GM20000 (cell line): ENCODE measurements around the gene SLC27A4.
A peak's percentile ranks its signal among the peaks of the same experiment; 100 is the strongest.

Experiments
- DNase-seq: peaks from one replicate; pipeline ENCODE4 v3.0.0; 2012; ENCODE audit warnings: low spot score
- TF ChIP-seq, protein P1 (sequence below): IDR thresholded peaks from 2 replicates; pipeline ENCODE4 v1.5.1; 2012; ENCODE audit warnings: mild to moderate bottlenecking, control low read depth; ENCODE audit errors: extremely low read depth, missing control alignments

Gene SLC27A4

DNA sequence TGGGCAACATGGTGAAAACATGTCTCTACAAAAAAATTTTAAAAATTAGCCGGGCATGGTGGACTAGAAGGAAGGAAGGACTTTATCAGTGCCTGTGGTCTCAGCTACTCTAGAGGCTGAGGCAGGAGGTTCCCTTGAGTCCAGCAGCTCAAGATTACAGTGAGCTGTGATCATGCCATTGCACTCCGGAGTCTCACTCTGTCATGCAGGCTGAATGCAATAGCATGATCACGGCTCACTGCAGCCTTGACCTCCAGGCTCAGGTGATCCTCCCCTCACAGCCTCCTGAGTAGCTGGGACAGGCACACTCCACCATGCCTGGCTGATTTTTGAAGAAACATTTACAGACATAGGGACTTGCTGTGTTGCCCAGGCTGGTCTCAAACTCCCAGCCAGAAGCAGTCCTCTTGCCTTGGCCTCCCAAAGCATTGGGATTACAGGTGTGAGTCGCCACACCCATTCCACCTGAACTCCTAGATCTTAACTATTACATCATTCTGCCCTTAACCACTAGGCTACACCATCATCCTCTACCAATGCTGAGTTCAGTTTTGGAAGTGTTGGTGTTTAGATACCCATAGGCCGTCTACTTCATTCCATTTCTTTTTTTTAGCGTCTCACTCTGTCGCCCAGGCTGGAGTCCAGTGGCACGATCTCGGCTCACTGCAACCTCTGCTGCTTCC lies 28.8 kb downstream of the SLC27A4 start:
- TF ChIP-seq, protein P1, sequence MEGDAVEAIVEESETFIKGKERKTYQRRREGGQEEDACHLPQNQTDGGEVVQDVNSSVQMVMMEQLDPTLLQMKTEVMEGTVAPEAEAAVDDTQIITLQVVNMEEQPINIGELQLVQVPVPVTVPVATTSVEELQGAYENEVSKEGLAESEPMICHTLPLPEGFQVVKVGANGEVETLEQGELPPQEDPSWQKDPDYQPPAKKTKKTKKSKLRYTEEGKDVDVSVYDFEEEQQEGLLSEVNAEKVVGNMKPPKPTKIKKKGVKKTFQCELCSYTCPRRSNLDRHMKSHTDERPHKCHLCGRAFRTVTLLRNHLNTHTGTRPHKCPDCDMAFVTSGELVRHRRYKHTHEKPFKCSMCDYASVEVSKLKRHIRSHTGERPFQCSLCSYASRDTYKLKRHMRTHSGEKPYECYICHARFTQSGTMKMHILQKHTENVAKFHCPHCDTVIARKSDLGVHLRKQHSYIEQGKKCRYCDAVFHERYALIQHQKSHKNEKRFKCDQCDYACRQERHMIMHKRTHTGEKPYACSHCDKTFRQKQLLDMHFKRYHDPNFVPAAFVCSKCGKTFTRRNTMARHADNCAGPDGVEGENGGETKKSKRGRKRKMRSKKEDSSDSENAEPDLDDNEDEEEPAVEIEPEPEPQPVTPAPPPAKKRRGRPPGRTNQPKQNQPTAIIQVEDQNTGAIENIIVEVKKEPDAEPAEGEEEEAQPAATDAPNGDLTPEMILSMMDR, result no peak
- no peak for DNase-seq

DNA sequence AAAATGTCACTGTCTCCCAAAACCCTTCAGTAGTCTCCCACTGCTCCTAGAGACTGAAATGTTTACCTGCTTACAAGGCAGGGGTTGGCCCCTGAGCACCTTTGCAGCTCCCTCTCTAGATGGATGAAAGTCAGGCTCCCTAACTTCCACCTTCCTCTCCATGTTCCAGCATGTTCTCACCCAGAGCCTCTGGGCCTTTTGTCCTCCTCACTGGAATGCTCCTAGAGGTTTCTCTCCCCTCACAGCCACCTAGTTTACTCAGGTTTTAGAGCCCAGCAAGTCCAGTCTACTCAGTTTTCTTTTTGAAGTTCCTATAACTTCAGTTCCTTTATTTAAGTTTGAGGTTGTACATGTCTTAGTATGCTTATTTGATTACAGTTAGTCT lies 30.0 kb downstream of the SLC27A4 start:
- no peak for DNase-seq
- TF ChIP-seq, protein P1, result no peak

DNA sequence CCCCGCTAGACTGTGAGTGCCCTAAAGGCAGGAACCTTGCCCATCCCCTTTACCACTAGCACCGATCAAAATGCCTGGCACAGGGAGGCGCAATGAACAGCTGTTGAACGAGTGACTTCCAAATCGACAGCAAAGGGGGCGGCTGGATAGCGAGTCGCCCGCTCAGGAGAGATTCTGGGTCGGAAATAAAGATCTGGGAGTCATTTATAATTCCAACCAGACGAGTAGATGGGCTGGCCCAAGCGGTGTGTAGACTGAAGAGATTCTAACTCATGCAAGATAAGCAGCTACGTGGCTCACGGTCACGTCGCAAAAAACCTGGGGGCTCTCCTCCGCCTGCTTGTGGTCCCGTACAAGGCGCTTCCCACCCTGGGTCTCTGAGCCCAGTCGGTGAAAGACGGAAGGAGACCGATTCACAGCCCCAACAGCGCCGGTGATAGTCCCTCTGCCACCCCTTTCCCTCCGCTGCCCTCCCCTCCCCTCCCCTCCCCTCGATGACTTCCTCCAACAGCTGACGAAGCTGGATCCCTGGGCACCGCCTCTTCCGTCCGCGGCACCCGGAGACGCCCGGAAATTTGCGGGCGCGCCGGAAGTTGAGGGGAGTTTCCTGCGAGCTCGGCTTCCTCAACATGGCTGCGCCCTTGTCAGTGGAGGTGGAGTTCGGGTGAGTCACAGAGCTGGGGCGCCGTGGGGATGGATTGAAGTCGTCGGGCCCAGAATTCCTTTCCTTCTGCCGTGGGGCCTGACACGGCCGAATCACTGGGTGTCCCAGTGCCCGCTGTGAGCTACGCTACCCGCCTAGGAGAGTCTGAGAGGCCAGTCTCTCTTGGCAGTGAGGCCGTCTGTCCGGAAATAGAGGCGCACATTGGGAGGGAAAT lies 30.7 kb downstream of the SLC27A4 start, which contains the start of gene URM1:
Gene URM1, plus strand, starts transcription at position 623 of the 878 bp plus-strand sequence. Its CDS starts 7 bp downstream, at position 630.
- TF ChIP-seq, protein P1, result no peak
- DNase-seq, result peak; percentile 97

DNA sequence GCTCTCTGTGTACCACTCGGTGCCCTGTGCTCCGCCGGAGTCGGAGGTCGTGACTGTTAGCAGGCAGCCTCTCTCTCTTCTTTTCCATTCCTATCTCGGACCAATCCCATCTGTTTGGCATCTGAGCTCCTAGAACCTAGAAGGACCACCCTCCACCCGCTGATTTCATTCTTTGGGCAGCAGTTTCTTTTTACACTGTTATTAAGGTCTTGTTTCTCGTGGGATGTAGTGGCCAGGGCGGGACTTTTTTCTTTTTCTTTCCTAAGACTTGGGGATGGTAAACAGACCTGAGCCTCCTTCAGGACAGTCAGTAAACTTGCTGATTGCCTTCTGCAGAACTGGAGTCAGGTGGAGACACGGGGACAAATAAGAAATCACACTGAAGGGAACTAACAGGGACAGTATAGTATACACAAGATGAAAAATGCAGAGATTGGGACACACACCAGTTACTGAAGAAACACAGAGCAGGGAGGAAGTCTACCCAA lies 31.3 kb downstream of the SLC27A4 start:
- TF ChIP-seq, protein P1, result no peak
- no peak for DNase-seq

DNA sequence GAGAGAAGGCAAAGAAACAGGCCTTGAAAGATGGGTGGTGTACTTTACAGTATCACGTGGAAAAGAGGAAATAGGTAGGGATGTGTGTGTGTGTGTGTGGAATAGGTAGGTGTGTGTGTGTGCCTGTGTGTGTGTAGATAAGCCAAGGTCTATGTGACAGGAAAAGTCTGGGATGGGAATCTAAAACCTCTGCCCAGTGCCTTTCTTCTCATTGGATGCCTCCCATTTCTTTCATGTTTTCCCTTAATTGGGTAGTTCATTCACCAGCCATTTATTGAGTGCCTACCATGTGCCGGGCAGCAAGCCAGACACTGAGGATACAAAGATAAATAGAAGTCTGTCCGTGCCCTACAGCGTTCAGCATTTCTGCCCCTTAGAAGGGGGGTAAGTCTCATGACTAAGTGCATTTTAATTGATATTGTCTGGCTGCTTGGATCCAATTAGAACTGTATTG lies 31.9 kb downstream of the SLC27A4 start:
- no peak for DNase-seq
- TF ChIP-seq, protein P1, result no peak

DNA sequence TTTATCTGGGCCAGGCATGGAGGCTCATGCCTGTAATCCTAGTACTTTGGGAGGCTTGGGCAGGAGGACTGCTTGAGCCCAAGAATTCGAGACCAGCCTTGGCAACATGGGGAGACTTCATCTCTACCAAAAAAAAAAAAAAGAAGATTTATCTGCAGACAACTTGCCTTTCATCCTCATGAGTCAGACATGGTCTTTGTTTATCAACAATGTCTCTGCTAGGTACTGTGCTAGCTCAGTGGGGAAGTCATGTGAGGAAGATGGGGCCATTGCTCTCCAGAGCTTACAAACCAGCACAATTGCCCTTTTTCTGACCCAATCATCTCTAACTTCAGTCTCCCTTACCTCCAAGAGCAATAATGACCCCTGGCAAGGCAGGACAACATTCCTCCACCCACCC lies 32.5 kb downstream of the SLC27A4 start:
- TF ChIP-seq, protein P1, result no peak

DNA sequence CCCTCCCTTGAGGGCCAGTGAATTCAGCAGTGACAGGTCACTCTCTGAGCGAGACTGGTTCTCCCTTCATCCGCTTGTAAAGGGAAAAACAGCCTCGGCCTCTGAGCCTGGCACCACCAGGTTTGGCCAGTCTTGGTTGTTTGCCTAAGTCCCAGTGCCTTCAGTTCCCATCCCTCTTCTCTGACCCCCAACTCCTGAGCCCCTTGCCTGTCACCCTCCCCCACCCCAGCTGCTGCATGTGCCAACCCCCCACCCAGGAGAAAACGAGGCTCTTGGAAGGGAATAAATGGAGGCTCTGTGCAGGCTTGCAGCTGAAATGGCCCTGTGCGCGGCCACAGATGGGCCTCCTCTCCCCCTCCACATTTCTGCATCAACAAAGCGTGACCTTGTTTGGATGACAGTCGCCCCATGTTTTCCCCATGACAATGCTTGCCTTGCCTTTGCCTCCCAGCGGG lies 33.9 kb downstream of the SLC27A4 start:
- TF ChIP-seq, protein P1, result no peak
- no peak for DNase-seq

More for the DNA sequence above, 32.5 kb downstream of the SLC27A4 start:
- DNase-seq, result no peak
